Nephron (organoid): ENCODE results near the gene NRAP.

Experiments
- H3K27ac Mint-ChIP-seq, 3 experiments: 2 replicates each; pipeline ENCODE4 v1.8.0; 2020; ENCODE audit warnings: mixed read lengths in 3 of 3, mild to moderate bottlenecking in 2 of 3, moderate library complexity in 1 of 3
- H3K27me3 Mint-ChIP-seq: 2 replicates; pipeline ENCODE4 v1.8.0; 2021; ENCODE audit warnings: low read depth, mild to moderate bottlenecking, moderate library complexity, mixed read lengths
- H3K36me3 Mint-ChIP-seq: 2 replicates; pipeline ENCODE4 v1.8.0; 2020; ENCODE audit warnings: low read depth, mixed read lengths
- H3K4me1 Mint-ChIP-seq: 2 replicates; pipeline ENCODE4 v1.8.0; 2020; ENCODE audit warnings: mixed read lengths
- H3K4me3 Mint-ChIP-seq, 3 experiments: 2 replicates each; pipeline ENCODE4 v1.8.0; 2020; ENCODE audit warnings: mild to moderate bottlenecking in 3 of 3, mixed read lengths in 3 of 3, moderate library complexity in 2 of 3
- H3K9me3 Mint-ChIP-seq: 2 replicates; pipeline ENCODE4 v1.8.0; 2020; ENCODE audit warnings: mixed read lengths
- TF ChIP-seq, protein P1 (sequence below), 3 experiments: fragments of 200-600 bp; sonication (generic); IDR thresholded peaks; one replicate each; pipeline ENCODE4 v1.5.0; 2021; ENCODE audit warnings: antibody characterized with exemption in 3 of 3; ENCODE audit not compliant: unreplicated experiment in 3 of 3

NRAP gene

DNA sequence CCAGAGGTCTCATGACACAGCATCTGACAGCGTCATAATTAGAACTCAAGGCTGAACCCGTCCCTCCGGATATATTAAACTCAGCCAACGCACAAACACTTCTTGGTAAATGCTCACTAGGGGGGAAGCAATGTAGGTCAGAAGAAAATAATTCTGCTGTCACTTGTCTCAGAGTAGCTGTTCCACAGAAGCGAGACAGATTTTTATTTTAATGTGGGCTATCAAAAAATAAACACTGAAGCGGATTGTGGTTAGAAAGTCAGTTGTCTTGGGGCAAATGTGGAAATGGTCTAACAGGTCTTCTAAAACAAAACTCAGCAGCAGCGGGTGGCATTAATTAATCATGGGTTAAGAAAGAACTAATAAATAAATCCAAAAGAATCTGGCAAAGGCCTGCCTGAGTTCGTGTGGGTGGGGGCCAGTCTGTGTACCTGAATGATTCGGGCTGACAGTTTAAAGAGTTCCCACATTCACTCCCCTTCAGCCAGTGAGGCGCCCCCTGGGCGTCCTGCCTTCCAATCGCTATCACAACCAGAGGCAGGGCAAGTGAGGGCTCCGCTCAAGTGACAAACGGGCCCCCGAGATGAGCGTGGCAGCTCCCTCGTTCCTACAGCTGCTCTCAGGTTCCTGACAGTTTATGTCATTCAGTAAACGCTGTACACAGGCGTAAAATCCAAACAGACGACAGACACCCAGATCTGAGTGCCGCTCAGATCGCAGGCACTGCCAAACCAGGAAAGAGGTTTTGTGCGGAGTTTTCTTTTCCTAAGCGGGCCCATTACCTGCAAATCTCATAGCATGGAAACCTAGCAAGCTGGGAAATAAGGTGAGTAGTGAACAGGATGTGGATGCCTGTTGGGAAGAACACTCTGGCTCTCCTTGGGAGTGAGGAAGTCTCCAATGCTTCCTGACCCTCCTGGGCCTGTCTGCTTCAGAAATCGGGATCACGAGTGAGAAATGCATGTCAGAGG, 52.9 kb downstream of the NRAP start:
- TF ChIP-seq, protein P1, sequence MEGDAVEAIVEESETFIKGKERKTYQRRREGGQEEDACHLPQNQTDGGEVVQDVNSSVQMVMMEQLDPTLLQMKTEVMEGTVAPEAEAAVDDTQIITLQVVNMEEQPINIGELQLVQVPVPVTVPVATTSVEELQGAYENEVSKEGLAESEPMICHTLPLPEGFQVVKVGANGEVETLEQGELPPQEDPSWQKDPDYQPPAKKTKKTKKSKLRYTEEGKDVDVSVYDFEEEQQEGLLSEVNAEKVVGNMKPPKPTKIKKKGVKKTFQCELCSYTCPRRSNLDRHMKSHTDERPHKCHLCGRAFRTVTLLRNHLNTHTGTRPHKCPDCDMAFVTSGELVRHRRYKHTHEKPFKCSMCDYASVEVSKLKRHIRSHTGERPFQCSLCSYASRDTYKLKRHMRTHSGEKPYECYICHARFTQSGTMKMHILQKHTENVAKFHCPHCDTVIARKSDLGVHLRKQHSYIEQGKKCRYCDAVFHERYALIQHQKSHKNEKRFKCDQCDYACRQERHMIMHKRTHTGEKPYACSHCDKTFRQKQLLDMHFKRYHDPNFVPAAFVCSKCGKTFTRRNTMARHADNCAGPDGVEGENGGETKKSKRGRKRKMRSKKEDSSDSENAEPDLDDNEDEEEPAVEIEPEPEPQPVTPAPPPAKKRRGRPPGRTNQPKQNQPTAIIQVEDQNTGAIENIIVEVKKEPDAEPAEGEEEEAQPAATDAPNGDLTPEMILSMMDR (IDR thresholded peaks at IDR 0.05; ENCODE audit: unreplicated experiment in 3 of 3): no peak
- H3K4me3 Mint-ChIP-seq: no peak overlapping the region
- no peaks in the 10 kb centered on the region for H3K36me3 Mint-ChIP-seq
- peaks cover 55% of the 10 kb centered on the region for H3K27me3 Mint-ChIP-seq
- H3K27ac Mint-ChIP-seq: no peak overlapping the region
- no peaks in the 10 kb centered on the region for H3K9me3 Mint-ChIP-seq
- no peaks in the 10 kb centered on the region for H3K4me1 Mint-ChIP-seq

DNA sequence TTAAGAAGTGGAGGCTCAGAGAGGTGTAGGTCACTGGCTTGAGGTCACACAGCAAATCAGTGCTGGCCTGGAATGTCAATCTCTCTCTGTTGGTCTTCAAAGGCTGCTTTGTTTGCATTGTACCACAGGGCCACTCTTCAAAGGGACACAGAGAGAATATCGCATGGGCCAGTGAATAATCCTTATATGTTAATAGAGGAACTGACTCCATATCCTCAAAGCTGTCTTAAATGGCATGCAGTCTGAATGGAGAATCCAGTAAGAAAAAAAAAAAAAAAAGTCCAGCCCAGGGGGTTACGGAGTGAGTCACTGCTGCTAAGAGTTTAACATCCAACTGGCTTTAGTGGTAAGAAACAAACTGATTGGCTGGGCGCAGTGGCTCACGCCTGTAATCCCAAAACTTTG, 54.1 kb downstream of the NRAP start:
- Mint-ChIP-seq H3K36me3 (no peaks in the 10 kb centered on the region), H3K4me1 (no peaks in the 10 kb centered on the region), H3K27me3 (peaks cover 51% of the 10 kb centered on the region), H3K27ac (no peak overlapping the region), H3K9me3 (no peaks in the 10 kb centered on the region), H3K4me3 (no peak overlapping the region)
- TF ChIP-seq, protein P1 (IDR thresholded peaks at IDR 0.05; ENCODE audit: unreplicated experiment in 3 of 3): no peak

DNA sequence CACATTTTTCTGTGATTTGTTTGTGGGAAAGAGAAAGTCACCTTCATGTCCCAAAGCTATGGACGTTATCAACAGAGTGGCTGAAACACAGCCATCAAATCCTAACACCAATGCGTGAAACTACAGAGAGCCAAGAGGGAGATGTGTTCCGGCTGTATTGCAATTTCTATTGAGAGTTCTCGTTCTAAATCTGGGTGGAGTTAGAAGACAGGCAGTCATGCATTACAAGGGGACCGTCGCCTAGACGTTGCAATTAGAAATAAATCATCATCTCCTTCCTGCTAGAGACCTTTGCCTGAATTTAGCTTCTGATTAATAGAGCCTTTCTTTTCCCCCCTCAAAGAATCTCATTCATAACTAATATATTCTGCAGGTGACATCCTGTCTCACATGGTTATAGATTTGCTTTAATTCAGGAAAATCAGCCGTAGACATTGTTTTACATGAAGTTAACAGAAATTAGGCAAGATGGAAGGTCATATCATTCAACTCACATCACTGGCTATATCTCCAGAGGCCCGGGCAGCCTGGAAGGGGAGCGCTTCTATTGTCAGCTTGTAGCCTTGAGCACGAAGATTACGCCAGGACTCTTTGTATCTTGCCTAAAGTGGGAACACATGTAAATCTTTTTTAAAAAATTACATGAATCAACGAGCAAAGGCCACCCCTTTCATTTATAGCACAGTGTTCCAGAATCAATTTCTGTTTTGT, 58.4 kb downstream of the NRAP start:
- H3K4me1 Mint-ChIP-seq: no peaks in the 10 kb centered on the region
- H3K9me3 Mint-ChIP-seq: no peaks in the 10 kb centered on the region
- H3K4me3 Mint-ChIP-seq: no peak overlapping the region
- H3K27ac Mint-ChIP-seq: no peak overlapping the region
- H3K27me3 Mint-ChIP-seq: peaks cover 21% of the 10 kb centered on the region
- TF ChIP-seq, protein P1 (IDR thresholded peaks at IDR 0.05; ENCODE audit: unreplicated experiment in 3 of 3): no peak
- H3K36me3 Mint-ChIP-seq: no peaks in the 10 kb centered on the region

DNA sequence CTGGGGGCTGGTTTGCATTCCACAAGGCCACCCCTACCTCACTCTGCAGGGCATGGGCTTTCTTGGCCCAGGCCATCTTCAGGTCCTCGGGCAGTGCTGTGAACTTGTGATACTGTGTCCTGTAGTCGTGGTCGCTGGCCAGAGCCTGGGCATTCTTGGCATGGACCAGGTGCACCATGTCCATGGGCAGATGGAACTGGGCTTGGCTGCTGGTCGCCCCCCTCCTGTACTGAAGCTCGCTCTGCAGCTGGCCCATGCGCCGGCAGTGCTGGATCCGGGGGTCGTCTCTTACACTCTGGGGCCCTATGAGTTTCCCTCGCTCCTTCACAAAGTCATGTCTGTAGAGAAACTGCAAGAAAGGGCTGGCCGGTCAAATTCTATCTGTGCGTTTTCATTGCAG, 59.3 kb downstream of the NRAP start:
- H3K4me3 Mint-ChIP-seq: no peak overlapping the region
- no peak overlapping the region for H3K27ac Mint-ChIP-seq
- H3K27me3 Mint-ChIP-seq: peaks cover 27% of the 10 kb centered on the region
- no peaks in the 10 kb centered on the region for H3K9me3 Mint-ChIP-seq
- no peaks in the 10 kb centered on the region for H3K4me1 Mint-ChIP-seq
- TF ChIP-seq, protein P1 (IDR thresholded peaks at IDR 0.05; ENCODE audit: unreplicated experiment in 3 of 3): no peak
- no peaks in the 10 kb centered on the region for H3K36me3 Mint-ChIP-seq

DNA sequence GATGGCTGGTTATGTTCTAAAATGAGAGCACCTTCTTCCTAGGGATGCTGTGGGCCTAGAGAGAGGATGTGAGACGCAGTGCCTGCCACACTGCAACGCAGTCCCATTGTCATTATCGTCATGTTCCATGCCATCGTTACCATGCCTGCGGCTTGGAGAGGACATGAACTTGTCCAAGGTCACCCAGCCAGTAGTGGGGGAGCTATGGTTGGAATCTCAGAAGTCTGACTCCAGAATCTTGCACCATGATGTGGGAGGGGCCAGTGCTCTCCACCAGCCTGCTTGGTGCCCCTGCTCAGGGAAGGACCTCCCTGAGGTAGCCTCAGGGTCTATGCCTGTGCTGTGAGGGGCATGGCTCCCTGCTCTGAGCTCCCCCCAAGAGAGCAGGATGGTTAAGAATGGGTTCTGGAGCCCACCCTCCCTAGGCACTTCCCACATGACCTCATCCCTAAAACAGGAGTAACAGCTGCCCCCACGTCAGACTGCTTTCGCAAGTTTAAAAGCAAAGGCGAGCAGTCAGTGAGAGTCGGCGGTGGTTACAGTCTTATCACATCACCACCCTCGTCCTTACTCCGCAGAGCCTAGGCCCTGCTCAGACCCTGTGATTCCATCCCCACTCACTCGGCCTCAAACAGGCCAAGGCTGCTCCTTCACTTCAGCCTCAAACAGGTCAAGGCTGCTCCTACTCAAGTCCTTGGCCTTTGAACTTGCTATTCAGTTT, 60.6 kb downstream of the NRAP start:
- H3K9me3 Mint-ChIP-seq: no peaks in the 10 kb centered on the region
- H3K27me3 Mint-ChIP-seq: peaks cover 30% of the 10 kb centered on the region
- no peaks in the 10 kb centered on the region for H3K36me3 Mint-ChIP-seq
- no peak overlapping the region for H3K4me3 Mint-ChIP-seq
- no peaks in the 10 kb centered on the region for H3K4me1 Mint-ChIP-seq
- TF ChIP-seq, protein P1 (IDR thresholded peaks at IDR 0.05; ENCODE audit: unreplicated experiment in 3 of 3): no peak
- no peak overlapping the region for H3K27ac Mint-ChIP-seq
